ENCODE results near the gene SNX27. TPM values are rescaled to one million over a fixed set of nuclear protein-coding genes. Genes with fewer than 3 reads are reported as not detected.
"Not testable (repeated sequence)": the region's sequence is repeated elsewhere in the genome, so short reads cannot be mapped to it uniquely, and the experiment has no call there.

SNX27 gene
- total RNA-seq, 1 donor from 2014 or later: 33.1 TPM

- H3K4me1 Mint-ChIP-seq; intact Hi-C loops (cut with micrococcal nuclease); H3K9me3 Mint-ChIP-seq; H3K27me3 Mint-ChIP-seq; H3K27ac Mint-ChIP-seq; DNase-seq; H3K4me3 Mint-ChIP-seq: not testable (repeated sequence)
- peaks cover 11% of the 10 kb centered on the region for H3K36me3 Mint-ChIP-seq (ENCODE audit: low read depth)
These were observed 71.1 kb downstream of the SNX27 start for GRCh38 chr1:151682901-151683300.

- H3K4me1 Mint-ChIP-seq: no peaks in the 10 kb centered on the region
- no peaks in the 10 kb centered on the region for H3K9me3 Mint-ChIP-seq
- H3K4me3 Mint-ChIP-seq: no peak overlapping the region
These were observed 72.3 kb downstream of the SNX27 start for GRCh38 chr1:151684128-151684527.

GRCh38 chr1:151686561-151686960 is 74.7 kb downstream of the SNX27 start:
- DNase-seq: no peak
- H3K4me1 Mint-ChIP-seq: no peaks in the 10 kb centered on the region
- H3K36me3 Mint-ChIP-seq (ENCODE audit: low read depth): peaks cover 4% of the 10 kb centered on the region
- H3K27me3 Mint-ChIP-seq: no peaks in the 10 kb centered on the region
- intact Hi-C loops (cut with micrococcal nuclease): no loop called here
- H3K9me3 Mint-ChIP-seq: no peaks in the 10 kb centered on the region
- no peak overlapping the region for H3K27ac Mint-ChIP-seq
- H3K4me3 Mint-ChIP-seq: no peak overlapping the region

More at GRCh38 chr1:151684128-151684527, 72.3 kb downstream of the SNX27 start:
- Mint-ChIP-seq H3K27ac (no peak overlapping the region), H3K27me3 (no peaks in the 10 kb centered on the region), H3K36me3 (ENCODE audit: low read depth) (peaks cover 7% of the 10 kb centered on the region)
- no peak for DNase-seq
- intact Hi-C loops (cut with micrococcal nuclease): no loop called here

GRCh38 chr1:151689494-151689893 is 77.6 kb downstream of the SNX27 start:
- intact Hi-C loops (cut with micrococcal nuclease): no loop called here
- no peaks in the 10 kb centered on the region for H3K9me3 Mint-ChIP-seq

GRCh38 chr1:151692226-151692625 is 80.4 kb downstream of the SNX27 start:
- Mint-ChIP-seq H3K4me1 (peaks cover 2% of the 10 kb centered on the region), H3K27me3 (no peaks in the 10 kb centered on the region), H3K4me3 (no peak overlapping the region), H3K36me3 (ENCODE audit: low read depth) (peaks cover 20% of the 10 kb centered on the region), H3K9me3 (no peaks in the 10 kb centered on the region), H3K27ac (no peak overlapping the region)
- intact Hi-C loops (cut with micrococcal nuclease): no loop called here
- DNase-seq: peak; percentile 44

More at GRCh38 chr1:151689494-151689893, 77.6 kb downstream of the SNX27 start:
- Mint-ChIP-seq H3K27ac (no peak overlapping the region), H3K4me3 (no peak overlapping the region), H3K27me3 (no peaks in the 10 kb centered on the region), H3K36me3 (ENCODE audit: low read depth) (peaks cover 16% of the 10 kb centered on the region), H3K4me1 (peaks cover 2% of the 10 kb centered on the region)
- no peak for DNase-seq

GRCh38 chr1:151693057-151693651 is 81.3 kb downstream of the SNX27 start:
- Mint-ChIP-seq H3K9me3 (no peaks in the 10 kb centered on the region), H3K27me3 (no peaks in the 10 kb centered on the region), H3K27ac (no peak overlapping the region), H3K36me3 (ENCODE audit: low read depth) (peaks cover 20% of the 10 kb centered on the region), H3K4me3 (no peak overlapping the region), H3K4me1 (peaks cover 2% of the 10 kb centered on the region)
- intact Hi-C loops (cut with micrococcal nuclease): loop anchor here (1.0 kb wide), 1 partner anchor 143 kb away; no protein-coding TSS in a partner anchor
- peak; percentile 54 for DNase-seq

GRCh38 chr1:151701515-151701914 is 89.7 kb downstream of the SNX27 start:
- peaks cover 8% of the 10 kb centered on the region for H3K36me3 Mint-ChIP-seq (ENCODE audit: low read depth)
- H3K27ac Mint-ChIP-seq: no peak overlapping the region
- H3K4me3 Mint-ChIP-seq: no peak overlapping the region
- intact Hi-C loops (cut with micrococcal nuclease): no loop called here
- no peak for DNase-seq
- no peaks in the 10 kb centered on the region for H3K9me3 Mint-ChIP-seq
- H3K4me1 Mint-ChIP-seq: peaks cover 3% of the 10 kb centered on the region
- H3K27me3 Mint-ChIP-seq: peaks cover 2% of the 10 kb centered on the region

GRCh38 chr1:151702936-151703335 is 91.1 kb downstream of the SNX27 start:
- no peak for DNase-seq
- no peaks in the 10 kb centered on the region for H3K9me3 Mint-ChIP-seq
- no peak overlapping the region for H3K27ac Mint-ChIP-seq
- H3K27me3 Mint-ChIP-seq: peaks cover 2% of the 10 kb centered on the region
- no peak overlapping the region for H3K4me3 Mint-ChIP-seq
- peaks cover 8% of the 10 kb centered on the region for H3K36me3 Mint-ChIP-seq (ENCODE audit: low read depth)
- H3K4me1 Mint-ChIP-seq: peaks cover 7% of the 10 kb centered on the region
- intact Hi-C loops (cut with micrococcal nuclease): no loop called here

GRCh38 chr1:151703813-151704212 is 92.0 kb downstream of the SNX27 start:
- H3K27ac Mint-ChIP-seq: no peak overlapping the region
- H3K4me1 Mint-ChIP-seq: peaks cover 7% of the 10 kb centered on the region
- intact Hi-C loops (cut with micrococcal nuclease): no loop called here
- no peak overlapping the region for H3K4me3 Mint-ChIP-seq
- no peak for DNase-seq
- H3K27me3 Mint-ChIP-seq: peaks cover 2% of the 10 kb centered on the region
- H3K9me3 Mint-ChIP-seq: no peaks in the 10 kb centered on the region
- peaks cover 8% of the 10 kb centered on the region for H3K36me3 Mint-ChIP-seq (ENCODE audit: low read depth)

- H3K27ac Mint-ChIP-seq: no peak overlapping the region
- no peak for DNase-seq
- H3K4me1 Mint-ChIP-seq: peaks cover 7% of the 10 kb centered on the region
- no peaks in the 10 kb centered on the region for H3K9me3 Mint-ChIP-seq
- peaks cover 2% of the 10 kb centered on the region for H3K27me3 Mint-ChIP-seq
- H3K36me3 Mint-ChIP-seq (ENCODE audit: low read depth): peaks cover 6% of the 10 kb centered on the region
- intact Hi-C loops (cut with micrococcal nuclease): no loop called here
- no peak overlapping the region for H3K4me3 Mint-ChIP-seq
These were observed 92.4 kb downstream of the SNX27 start for GRCh38 chr1:151704246-151704645.

- intact Hi-C loops (cut with micrococcal nuclease): no loop called here
- no peak for DNase-seq
These were observed 93.3 kb downstream of the SNX27 start for GRCh38 chr1:151705146-151705545.

GRCh38 chr1:151705753-151706463 is 94.1 kb downstream of the SNX27 start:
- Mint-ChIP-seq H3K27ac (no peak overlapping the region), H3K36me3 (ENCODE audit: low read depth) (peaks cover 2% of the 10 kb centered on the region), H3K4me1 (peaks cover 7% of the 10 kb centered on the region), H3K4me3 (no peak overlapping the region), H3K9me3 (no peaks in the 10 kb centered on the region), H3K27me3 (peaks cover 2% of the 10 kb centered on the region)
- intact Hi-C loops (cut with micrococcal nuclease): no loop called here
- no peak for DNase-seq

More at GRCh38 chr1:151705146-151705545, 93.3 kb downstream of the SNX27 start:
- no peak overlapping the region for H3K4me3 Mint-ChIP-seq
- peaks cover 3% of the 10 kb centered on the region for H3K36me3 Mint-ChIP-seq (ENCODE audit: low read depth)
- H3K27ac Mint-ChIP-seq: no peak overlapping the region
- H3K9me3 Mint-ChIP-seq: no peaks in the 10 kb centered on the region
- H3K4me1 Mint-ChIP-seq: peaks cover 7% of the 10 kb centered on the region
- H3K27me3 Mint-ChIP-seq: peaks cover 2% of the 10 kb centered on the region

GRCh38 chr1:151706464-151707415 is 94.9 kb downstream of the SNX27 start:
- Mint-ChIP-seq H3K4me1 (peaks cover 7% of the 10 kb centered on the region), H3K9me3 (no peaks in the 10 kb centered on the region), H3K36me3 (ENCODE audit: low read depth) (peaks cover 2% of the 10 kb centered on the region), H3K27me3 (peaks cover 2% of the 10 kb centered on the region), H3K27ac (no peak overlapping the region), H3K4me3 (no peak overlapping the region)
- DNase-seq: no peak
- intact Hi-C loops (cut with micrococcal nuclease): no loop called here

Measured in activated CD4-positive, alpha-beta T cell treated with anti-CD3 and anti-CD28 coated beads, Interleukin-2, amount 10 ng/mL, durations not matched to agents 24 days and 14 days (primary cell).